ENCODE results near the gene EMID1.

GRCh38 chr22:29163808-29164207 is 41.9 kb upstream of the EMID1 start:
- TF ChIP-seq CTCF (IDR thresholded peaks at IDR 0.05 in 2 of 3, conservative IDR thresholded peaks at IDR 0.05 in 1 of 3; ENCODE audit: borderline replicate concordance in 1 of 3, insufficient read depth in 1 of 3, low read depth in 2 of 3, low read length in 2 of 3) (no peak), POLR2A (IDR thresholded peaks at IDR 0.05; ENCODE audit: borderline replicate concordance, extremely low read depth, insufficient read depth, insufficient read length) (no peak), ZNF274 (IDR thresholded peaks at IDR 0.05; ENCODE audit: low read depth, low read length) (no peak), TCF7L2 (IDR thresholded peaks at IDR 0.05; ENCODE audit: borderline replicate concordance, extremely low read depth, insufficient read depth, insufficient read length) (no peak), EGR1 (IDR thresholded peaks at IDR 0.05; ENCODE audit: low read depth) (no peak), YY1 (IDR thresholded peaks at IDR 0.05; ENCODE audit: extremely low read depth, insufficient replicate concordance, low read depth, low read length) (no peak), SP1 (IDR thresholded peaks at IDR 0.05; ENCODE audit: low read depth) (no peak), EZH2 (IDR thresholded peaks at IDR 0.05) (no peak), CBX3 (IDR thresholded peaks at IDR 0.05; ENCODE audit: low read depth) (no peak), EZH2phosphoT487 (IDR thresholded peaks at IDR 0.05; ENCODE audit: borderline replicate concordance) (no peak), CEBPB (IDR thresholded peaks at IDR 0.05; ENCODE audit: low read depth) (no peak)
- TF ChIP-seq, protein P1, sequence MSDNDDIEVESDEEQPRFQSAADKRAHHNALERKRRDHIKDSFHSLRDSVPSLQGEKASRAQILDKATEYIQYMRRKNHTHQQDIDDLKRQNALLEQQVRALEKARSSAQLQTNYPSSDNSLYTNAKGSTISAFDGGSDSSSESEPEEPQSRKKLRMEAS (IDR thresholded peaks at IDR 0.05): no peak
- TF ChIP-seq, protein P2, sequence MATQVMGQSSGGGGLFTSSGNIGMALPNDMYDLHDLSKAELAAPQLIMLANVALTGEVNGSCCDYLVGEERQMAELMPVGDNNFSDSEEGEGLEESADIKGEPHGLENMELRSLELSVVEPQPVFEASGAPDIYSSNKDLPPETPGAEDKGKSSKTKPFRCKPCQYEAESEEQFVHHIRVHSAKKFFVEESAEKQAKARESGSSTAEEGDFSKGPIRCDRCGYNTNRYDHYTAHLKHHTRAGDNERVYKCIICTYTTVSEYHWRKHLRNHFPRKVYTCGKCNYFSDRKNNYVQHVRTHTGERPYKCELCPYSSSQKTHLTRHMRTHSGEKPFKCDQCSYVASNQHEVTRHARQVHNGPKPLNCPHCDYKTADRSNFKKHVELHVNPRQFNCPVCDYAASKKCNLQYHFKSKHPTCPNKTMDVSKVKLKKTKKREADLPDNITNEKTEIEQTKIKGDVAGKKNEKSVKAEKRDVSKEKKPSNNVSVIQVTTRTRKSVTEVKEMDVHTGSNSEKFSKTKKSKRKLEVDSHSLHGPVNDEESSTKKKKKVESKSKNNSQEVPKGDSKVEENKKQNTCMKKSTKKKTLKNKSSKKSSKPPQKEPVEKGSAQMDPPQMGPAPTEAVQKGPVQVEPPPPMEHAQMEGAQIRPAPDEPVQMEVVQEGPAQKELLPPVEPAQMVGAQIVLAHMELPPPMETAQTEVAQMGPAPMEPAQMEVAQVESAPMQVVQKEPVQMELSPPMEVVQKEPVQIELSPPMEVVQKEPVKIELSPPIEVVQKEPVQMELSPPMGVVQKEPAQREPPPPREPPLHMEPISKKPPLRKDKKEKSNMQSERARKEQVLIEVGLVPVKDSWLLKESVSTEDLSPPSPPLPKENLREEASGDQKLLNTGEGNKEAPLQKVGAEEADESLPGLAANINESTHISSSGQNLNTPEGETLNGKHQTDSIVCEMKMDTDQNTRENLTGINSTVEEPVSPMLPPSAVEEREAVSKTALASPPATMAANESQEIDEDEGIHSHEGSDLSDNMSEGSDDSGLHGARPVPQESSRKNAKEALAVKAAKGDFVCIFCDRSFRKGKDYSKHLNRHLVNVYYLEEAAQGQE (IDR thresholded peaks at IDR 0.05; ENCODE audit: low read depth): no peak
